Medulla oblongata (tissue), 1 donor: ENCODE measurements around the gene PRICKLE2.

Experiments
- DNase-seq: peaks from one replicate; pipeline ENCODE4 v3.0.0-alpha.2; 2015; ENCODE audit errors: extremely low spot score

Gene PRICKLE2

GRCh38 chr3:64047787-64048186 lies 177.5 kb downstream of the PRICKLE2 start:
- peak; percentile 12 for DNase-seq

- DNase-seq, result no peak
Measured at GRCh38 chr3:64046996-64047594, 178.2 kb downstream of the PRICKLE2 start.

- no peak for DNase-seq
Measured at GRCh38 chr3:64046592-64046991, 178.7 kb downstream of the PRICKLE2 start.

GRCh38 chr3:64042952-64043351 lies 182.3 kb downstream of the PRICKLE2 start:
- no peak for DNase-seq
